Adipose tissue (tissue), 3 donors: ENCODE data around the gene RBM10. TPM values are rescaled to one million over a fixed set of nuclear protein-coding genes. Genes with fewer than 3 reads are reported as not detected.

ENCODE experiments used
- H3K27ac ChIP-seq: one replicate; pipeline ENCODE4 v1.5.1; 2013; ENCODE audit warnings: low read depth, low read length
- WGBS, 3 donors: extraction: QIAGEN DNeasy Blood & Tissue Kit; methylation state at CpG; one replicate each; pipeline ENCODE4 v1.1.7; 2013; 5-methylcytosine and 5-hydroxymethylcytosine counted together
- polyA plus RNA-seq, 3 donors: library from polyadenylated mRNA; stranded (reverse); fragments of 200-250 nt; gene quantifications; one replicate each; pipeline ENCODE4 v1.2.3, GENCODE V29; 2013
- donor health status: healthy with polysubstance abuse.
- donor health status: Bipolar disorder and iron deficiency.
- donor health status: healthy.

RBM10 gene
- polyA plus RNA-seq, 3 donors = 22.3 to 25.2 (median 22.6) TPM

- no peak overlapping the region for H3K27ac ChIP-seq
- WGBS, 3 donors = 63 to 74% (median 67%) methylated on average over 18 to 19 of the region's 19 CpGs
These were observed 44.9 kb downstream of the RBM10 start for GRCh38 chrX:47189906-47190305.

DNA sequence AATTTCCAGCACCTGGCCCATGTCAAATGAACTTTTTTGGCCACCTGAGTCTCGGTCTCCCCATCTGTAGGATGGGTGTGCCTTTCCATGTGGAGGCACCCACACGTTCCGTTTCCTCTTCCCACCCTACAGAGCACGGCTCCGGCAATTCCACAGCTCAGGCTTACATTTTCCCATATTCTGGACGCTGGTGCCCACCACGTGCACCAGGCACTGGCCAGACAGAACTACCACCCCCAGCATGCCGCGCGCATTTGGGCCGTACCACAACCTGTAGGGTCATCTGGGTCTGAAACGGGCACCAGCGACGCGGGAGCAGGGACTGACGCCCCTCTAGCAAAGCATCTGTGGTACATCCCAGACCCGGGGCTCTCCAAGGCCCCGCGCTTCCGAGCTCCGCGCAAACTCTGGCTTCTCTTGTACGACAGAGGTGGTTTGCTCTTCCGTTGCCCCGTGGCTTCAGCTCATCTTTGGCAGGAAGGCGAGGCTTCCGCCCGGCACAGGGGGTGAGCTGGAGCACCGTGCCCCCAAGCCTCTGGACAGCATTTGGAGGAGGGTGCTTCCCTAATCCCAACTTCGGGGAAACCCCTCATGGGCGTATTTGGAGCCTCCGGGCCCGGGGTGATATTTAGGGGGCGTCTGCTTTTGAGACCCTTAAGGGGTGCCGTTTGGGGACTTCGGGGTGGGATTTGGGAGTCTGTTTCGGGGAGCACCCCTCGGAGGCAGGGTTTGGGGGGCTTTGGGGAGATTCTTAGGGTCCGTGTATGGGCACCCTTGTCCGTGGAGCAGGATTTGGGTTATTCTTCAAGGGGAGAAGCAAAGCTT is 45.6 kb downstream of the RBM10 start:
- H3K27ac ChIP-seq = no peak overlapping the region
- 1 to 15% (median 3%) methylated on average over 37 to 40 of the region's 40 CpGs for WGBS, 3 donors

- WGBS, 3 donors = 3 to 30% (median 6%) methylated on average over 26 of the region's 26 CpGs
- H3K27ac ChIP-seq = no peak overlapping the region
These were observed 46.3 kb downstream of the RBM10 start for GRCh38 chrX:47191331-47191730.

DNA sequence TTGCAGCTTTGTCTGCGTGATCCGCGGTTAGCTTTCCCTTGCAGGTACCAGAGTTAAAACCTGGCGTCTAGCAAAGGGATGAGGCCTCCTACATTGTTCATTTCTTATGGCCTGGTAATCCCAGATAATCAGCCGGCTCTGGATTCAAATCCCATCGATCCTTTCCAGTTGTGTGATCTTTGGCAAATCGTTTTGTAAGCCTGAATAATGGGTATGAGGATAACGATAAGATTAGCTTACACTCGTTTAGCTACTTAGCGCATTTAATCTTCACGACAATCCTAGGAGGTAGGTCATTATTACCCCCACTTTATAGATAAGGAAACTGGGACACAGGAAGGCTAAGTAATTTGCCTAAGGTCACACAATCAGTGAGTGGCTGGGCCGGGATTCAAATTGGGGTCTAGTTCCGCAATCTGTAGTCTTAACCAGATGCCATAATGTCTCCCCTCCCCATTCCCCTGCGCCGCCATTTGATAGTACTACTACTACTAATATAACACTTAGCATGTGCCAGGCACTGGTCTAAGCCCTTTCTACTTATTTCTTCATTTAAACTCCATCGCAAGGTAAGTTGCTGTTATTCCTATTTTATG is 46.9 kb downstream of the RBM10 start:
- H3K27ac ChIP-seq = no peak overlapping the region
- WGBS, 3 donors = 39 to 64% (median 64%) methylated on average over 16 of the region's 16 CpGs

GRCh38 chrX:47193475-47194193 is 48.6 kb downstream of the RBM10 start, which contains the start of gene UBA1:
Gene UBA1 (plus strand): TSS chrX:47193829. CDS start chrX:47198803, 4,974 bp downstream.
- no peak within 1 kb of the TSS for H3K27ac ChIP-seq
- WGBS, 3 donors = 0 to 1% (median 1%) methylated on average over 31 to 50 of the region's 50 CpGs

DNA sequence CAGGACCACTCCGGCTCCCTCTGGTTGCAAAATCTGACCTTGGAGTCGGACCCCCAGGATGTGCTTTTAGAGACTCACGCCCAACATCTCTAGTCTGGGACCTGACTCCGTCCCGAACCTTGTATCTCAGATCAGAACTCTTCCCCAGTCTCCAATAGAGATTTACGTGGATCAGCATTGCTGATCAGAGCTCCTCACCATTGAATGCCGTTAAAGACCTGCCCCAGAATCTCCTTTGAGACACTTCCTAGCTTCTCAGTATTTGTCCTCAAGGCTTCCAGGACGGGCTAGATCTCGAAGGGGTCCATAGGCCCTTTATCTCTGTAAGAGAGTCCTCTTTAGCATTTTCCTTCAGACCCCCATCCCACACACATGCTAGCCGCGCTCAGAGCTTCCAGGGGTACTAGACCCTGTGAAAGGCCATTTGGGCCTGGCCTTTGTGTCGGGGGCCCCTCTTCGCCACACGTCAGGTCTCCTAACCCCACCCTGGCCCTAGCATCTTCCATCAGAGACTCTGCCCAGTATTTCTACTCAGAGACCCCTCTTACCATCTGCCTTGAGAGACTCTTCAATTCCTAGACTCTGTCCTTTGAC is 49.3 kb downstream of the RBM10 start:
- no peak overlapping the region for H3K27ac ChIP-seq
- WGBS, 3 donors = 7 to 20% (median 9%) methylated on average over 13 to 14 of the region's 14 CpGs

GRCh38 chrX:47196098-47196497 is 51.1 kb downstream of the RBM10 start:
- no peak overlapping the region for H3K27ac ChIP-seq
- 37 to 57% (median 46%) methylated on average over 3 of the region's 3 CpGs for WGBS, 3 donors

DNA sequence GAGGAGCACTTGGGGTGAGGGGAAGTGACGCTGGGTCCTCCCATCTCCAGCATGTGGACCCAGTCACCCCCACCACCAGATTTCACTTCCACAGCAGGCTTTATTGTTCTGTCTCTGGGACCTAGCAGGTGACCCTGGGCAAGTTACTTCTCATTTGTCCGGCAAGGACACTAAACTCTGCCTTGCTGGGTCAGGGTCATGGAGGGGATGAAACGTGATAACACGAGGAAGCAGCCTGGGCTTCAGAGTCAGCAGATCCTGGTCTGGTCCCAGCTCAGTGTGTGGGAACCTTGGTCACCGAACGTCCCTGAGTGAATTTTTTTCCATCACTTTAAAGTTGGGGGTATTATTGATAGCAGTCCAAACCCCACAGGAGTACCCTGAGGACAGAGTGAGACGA is 52.5 kb downstream of the RBM10 start:
- no peak overlapping the region for H3K27ac ChIP-seq
- WGBS, 3 donors = 33 to 62% (median 58%) methylated on average over 7 of the region's 7 CpGs

GRCh38 chrX:47198026-47198686 is 53.1 kb downstream of the RBM10 start:
- WGBS, 3 donors = 74 to 90% (median 81%) methylated on average over 9 to 10 of the region's 10 CpGs
- H3K27ac ChIP-seq = no peak overlapping the region

DNA sequence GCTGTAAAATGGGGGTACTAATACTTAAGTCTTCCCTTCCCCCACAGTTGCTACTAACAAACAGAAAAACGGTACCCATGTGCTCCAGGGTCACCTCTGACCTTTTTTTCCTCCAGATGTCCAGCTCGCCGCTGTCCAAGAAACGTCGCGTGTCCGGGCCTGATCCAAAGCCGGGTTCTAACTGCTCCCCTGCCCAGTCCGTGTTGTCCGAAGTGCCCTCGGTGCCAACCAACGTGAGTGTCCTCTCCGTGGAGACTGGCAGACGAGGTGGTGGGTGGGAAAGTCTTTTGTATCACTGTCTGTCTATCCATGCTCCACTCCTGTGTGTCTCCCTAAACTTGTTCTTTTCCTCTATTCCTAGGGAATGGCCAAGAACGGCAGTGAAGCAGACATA is 53.7 kb downstream of the RBM10 start:
- WGBS, 3 donors = 75 to 83% (median 77%) methylated on average over 8 to 15 of the region's 15 CpGs
- no peak overlapping the region for H3K27ac ChIP-seq

DNA sequence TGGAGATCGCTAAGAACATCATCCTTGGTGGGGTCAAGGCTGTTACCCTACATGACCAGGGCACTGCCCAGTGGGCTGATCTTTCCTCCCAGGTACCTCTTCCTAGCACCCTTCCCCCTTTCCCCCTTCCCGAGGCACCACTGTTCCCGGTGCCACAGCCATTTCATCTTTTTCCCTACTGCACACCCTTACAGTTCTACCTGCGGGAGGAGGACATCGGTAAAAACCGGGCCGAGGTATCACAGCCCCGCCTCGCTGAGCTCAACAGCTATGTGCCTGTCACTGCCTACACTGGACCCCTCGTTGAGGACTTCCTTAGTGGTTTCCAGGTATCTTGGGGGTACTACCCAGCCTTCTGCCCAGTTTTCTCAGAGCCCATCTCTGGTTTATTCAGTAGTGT is 54.3 kb downstream of the RBM10 start:
- WGBS, 3 donors = 89 to 96% (median 90%) methylated on average over 10 of the region's 10 CpGs
- no peak overlapping the region for H3K27ac ChIP-seq

GRCh38 chrX:47200385-47201150 is 55.5 kb downstream of the RBM10 start:
- 72 to 86% (median 78%) methylated on average over 9 of the region's 9 CpGs for WGBS, 3 donors
- H3K27ac ChIP-seq = no peak overlapping the region

GRCh38 chrX:47201345-47201944 is 56.4 kb downstream of the RBM10 start:
- no peak overlapping the region for H3K27ac ChIP-seq
- 80 to 95% (median 81%) methylated on average over 8 to 9 of the region's 9 CpGs for WGBS, 3 donors

DNA sequence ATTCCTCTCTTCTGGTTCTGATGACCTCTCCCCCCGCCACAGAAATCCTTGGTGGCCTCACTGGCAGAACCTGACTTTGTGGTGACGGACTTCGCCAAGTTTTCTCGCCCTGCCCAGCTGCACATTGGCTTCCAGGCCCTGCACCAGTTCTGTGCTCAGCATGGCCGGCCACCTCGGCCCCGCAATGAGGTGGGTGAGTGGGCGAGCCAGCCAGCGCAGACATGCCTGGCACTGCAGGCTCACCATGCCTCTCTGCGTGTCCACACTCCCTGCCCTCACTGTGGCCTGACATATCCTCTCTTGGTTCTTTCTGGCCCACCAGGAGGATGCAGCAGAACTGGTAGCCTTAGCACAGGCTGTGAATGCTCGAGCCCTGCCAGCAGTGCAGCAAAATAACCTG is 57.3 kb downstream of the RBM10 start:
- 89 to 94% (median 90%) methylated on average over 11 of the region's 11 CpGs for WGBS, 3 donors
- no peak overlapping the region for H3K27ac ChIP-seq

DNA sequence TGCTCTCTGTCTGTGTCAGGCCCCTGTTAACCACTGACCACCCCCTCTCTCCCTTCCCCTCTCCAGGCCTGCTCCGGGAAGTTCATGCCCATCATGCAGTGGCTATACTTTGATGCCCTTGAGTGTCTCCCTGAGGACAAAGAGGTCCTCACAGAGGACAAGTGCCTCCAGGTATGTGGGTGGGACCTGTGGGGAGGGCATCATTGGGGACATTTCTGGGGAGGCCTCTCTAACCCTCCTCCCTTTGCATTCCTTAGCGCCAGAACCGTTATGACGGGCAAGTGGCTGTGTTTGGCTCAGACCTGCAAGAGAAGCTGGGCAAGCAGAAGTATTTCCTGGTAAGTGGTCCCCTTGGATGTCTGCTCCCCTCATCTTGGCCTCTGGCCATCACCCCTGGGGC is 57.9 kb downstream of the RBM10 start:
- no peak overlapping the region for H3K27ac ChIP-seq
- WGBS, 3 donors = 80 to 89% (median 85%) methylated on average over 2 to 4 of the region's 4 CpGs

DNA sequence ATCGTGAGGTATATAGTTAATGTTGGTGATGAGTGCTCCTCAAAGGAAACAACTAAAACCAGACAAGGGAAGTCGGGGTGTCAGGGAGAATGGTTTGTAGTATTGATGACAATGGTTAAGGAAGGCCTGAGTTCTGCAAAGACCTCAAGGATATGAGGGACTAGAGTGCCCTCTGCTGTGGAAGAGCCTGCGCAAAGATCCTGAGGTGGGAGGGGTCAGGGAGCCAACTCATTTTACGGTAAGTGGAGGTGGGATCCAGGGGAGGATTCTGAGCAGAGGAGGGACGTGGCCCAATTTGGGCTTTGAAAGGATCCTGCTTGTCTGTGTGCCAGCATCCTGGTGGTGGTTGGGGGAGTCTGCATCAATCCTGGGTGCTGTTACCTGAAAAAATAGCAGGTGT is 59.9 kb downstream of the RBM10 start:
- WGBS, 3 donors = 70 to 85% (median 76%) methylated on average over 5 of the region's 5 CpGs
- no peak overlapping the region for H3K27ac ChIP-seq

DNA sequence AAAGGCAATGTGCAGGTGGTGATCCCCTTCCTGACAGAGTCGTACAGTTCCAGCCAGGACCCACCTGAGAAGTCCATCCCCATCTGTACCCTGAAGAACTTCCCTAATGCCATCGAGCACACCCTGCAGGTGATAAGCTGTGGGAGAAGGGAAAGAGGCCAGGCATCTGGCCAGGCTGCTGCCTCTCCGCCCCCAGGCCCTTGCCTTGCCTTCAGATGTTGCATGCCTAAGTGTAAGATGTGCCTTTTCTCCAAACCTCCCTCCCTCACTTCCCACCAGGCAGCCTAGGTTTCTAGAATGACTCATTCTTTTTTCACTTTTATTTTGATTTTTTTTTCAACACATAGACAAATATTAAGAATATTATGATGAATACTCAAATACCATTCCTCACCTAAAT is 61.3 kb downstream of the RBM10 start:
- WGBS, 3 donors = 65 to 83% (median 71%) methylated on average over 3 of the region's 3 CpGs
- H3K27ac ChIP-seq = no peak overlapping the region
